GM19328 (cell line): ENCODE results near the gene CEMIP2.
"Not testable (repeated sequence)": the region's sequence is repeated elsewhere in the genome, so short reads cannot be mapped to it uniquely, and the experiment has no call there.

Experiments used
- ATAC-seq: cut with Tn5 transposase; IDR thresholded peaks from one replicate; pipeline ENCODE4 v1.9.1; 2021; ENCODE audit warnings: mild to moderate bottlenecking, moderate library complexity; ENCODE audit not compliant: unreplicated experiment

Gene CEMIP2

DNA sequence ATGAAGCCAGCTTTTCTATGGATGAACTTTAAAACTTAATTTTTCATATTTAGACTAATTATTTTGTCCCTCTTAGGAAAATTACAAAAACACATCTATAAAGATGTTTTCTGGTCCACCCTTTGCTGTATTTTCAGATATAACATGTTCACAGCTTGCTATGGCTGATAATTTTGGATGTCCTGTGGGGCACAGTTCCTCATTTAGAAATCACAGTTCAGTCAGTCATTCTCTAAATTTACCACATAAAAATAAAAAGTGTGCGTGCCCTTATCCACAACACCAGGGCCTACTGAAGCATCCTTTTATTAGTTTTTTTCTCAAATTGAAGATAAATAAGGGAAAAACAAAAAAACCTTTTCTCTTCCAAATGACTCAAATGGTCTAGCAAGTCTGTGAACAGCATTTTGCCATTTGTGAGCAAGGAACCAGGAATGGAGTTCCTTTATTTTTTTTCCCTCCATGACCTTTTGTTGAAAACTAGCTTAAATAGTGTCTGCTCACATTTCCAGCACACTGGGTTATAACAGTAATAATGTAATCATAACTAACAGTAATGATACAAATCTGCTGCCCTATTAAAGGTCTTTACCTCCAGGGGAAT lies 87.1 kb downstream of the CEMIP2 start:
- no peak for ATAC-seq

DNA sequence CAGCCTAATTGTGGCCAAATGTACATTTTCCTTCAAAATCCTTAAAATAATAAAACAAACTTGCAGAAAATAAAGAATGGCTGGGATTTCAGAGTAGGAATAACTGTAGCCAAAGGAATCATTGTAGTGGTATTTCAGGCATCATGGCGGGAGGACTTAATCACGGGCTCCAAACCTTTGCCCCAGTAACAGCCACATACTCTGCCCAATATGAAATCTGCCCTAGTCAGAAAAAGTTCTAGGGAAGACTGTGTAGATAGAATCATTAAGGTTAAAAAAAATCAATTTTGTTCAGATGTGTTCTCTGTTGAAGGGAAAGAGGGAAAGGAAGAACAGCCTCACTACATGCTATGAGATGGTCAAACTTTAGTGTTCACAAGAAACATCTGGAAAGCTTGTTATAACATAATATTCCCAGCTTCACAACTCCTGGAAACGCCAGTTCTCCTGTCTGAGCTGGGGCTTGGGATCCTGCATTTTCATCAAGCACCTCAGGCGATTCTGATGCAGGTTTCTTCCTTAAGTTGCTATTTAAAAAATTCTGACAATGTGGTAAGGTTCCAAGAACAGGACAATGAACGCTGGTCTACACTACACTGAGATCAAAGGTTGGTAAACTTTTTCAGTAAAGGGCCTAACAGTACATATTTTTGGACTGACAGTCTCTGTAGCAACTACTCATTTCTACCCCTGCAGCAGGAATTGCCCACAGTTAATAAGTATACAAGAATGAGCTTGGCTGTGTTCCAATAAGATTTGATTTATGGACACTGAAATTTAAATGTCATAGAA lies 87.9 kb downstream of the CEMIP2 start:
- ATAC-seq: no peak

DNA sequence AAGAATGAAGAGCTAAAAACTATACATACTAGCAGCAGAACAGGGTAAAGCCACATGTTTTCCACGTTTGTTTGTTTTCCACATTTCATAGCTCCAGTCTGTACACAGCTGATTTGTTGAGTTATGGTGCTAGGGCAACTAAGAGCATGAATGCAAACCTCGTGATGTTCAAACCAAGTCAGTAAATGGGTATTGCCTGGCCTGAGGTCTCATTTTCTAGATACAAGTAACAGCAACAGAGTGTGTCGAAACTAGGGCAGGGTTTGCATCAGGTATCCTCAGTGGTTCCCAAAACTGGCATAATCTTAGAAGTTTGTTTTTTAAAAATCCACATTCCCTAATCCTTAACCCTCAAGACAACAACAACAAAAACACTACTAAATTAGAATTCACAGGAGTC lies 89.3 kb downstream of the CEMIP2 start:
- ATAC-seq: no peak

DNA sequence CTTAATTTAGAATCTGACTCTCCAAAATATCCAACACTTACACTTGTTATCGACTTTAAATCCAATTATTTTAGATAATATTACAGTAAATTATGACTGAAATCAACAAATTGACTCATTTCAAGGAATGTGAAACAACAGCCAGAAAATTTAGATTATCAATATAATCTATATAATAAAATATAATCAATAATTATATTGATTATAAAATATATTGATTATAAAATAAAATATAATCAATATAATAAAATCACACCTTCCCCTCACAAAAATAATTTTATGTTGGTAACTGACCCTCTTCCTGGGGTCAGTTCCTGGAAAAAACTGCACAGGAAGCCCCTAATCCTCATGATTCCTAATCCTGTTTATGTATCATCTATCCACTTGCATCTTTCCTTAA lies 91.1 kb downstream of the CEMIP2 start:
- no peak for ATAC-seq

DNA sequence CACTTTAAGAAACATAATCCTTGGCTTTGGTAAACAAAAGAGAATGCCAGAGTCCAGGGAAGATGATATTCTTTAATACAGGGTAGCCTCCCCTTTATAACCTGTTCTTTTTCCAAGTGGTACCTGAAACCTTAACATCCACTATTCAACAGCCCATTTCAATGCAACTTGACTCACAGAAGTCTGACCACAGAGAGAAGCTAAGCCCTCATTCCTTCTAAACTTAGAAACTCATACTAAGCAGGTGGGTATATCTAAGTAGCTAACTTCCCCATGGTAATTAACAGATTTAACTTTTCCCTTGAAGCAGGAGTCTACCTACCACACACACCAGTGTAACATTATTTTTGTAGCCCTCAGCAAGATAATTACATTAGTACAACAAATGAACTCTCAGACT lies 91.9 kb downstream of the CEMIP2 start:
- ATAC-seq: no peak

DNA sequence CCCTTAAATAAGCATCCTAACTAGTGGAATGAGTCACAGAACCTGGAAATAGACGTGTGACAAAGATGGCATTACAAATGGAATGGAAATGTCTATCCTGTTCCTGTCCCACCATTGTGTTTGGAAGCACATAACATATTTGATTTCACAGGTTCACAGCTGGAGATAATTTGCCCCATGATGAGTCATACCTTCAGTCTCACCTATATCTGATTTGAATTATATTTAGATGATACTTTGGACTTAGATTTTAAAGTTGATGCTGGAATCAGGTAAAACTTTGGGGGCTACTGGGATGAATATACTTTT lies 92.5 kb downstream of the CEMIP2 start:
- ATAC-seq: no peak

DNA sequence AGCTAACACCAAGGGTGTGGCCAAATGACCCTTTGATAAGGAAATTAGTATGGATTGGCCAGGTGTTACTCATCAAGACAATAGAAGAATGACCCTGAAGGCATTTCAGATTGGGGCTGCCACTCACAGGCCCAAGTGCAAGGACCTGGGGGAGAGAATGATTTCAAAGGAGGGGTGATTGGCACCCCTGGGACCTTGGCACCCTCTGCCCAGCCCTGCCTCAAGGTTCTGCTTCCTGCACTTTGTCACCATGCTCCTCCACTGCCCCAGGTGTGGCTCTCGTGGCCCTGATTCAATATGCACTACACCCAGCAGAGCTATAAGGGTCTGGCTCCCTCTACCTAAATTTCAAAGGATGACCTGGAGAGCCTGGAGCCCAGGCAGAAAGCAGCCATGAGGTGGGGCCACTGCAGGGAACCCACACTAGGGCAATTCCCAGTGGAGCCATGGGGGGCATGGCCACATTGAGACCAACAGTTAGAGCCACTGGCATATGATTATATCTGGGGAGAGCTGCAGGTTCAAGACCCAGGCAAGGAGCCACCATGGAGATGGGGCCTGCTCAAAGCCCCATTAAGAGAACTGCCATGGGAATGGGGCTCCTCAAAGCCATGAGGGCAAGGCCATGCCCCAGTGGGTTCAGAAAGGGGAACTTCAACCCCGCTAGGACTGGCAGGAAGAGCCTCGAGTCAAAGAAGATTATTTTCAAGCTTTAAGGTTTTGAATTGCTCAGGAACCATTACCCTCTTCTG lies 93.0 kb downstream of the CEMIP2 start:
- no peak for ATAC-seq

DNA sequence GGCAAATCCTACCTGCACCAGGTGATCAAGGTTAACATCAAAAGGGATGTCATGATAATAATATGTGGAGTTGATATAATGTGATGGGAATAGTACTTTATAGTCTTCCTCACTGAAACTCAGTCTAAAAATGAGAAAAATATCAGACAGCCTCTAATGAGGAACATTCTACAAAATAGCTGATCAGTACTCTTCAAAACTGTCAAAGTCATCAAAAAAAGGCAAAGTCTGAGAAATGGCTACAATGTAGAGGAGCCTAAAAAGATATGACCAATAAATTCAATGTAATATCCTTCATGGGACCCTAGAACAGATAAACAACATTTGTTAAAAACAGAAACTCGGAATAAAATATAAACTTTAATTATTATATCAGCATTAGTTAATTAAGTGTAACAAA lies 95.7 kb downstream of the CEMIP2 start:
- no peak for ATAC-seq

DNA sequence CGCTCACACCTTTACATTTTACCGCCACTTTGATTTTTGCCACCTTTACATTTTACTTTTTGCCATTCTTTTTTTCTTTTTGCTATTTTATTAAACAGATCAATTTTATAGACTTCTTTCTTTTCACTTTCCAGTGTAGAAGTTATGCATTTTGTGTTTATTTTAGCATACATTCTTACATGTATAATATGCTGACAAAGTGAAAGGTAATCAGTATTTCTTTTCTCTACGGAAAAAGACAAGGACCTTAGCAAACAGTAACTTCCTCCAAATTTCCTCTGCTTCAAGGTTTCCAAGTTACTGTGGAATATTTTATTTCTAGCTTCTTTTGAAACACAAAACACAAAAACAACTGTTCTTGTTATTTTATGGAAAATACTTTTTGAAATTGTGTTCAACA lies 97.0 kb downstream of the CEMIP2 start:
- ATAC-seq: no peak

DNA sequence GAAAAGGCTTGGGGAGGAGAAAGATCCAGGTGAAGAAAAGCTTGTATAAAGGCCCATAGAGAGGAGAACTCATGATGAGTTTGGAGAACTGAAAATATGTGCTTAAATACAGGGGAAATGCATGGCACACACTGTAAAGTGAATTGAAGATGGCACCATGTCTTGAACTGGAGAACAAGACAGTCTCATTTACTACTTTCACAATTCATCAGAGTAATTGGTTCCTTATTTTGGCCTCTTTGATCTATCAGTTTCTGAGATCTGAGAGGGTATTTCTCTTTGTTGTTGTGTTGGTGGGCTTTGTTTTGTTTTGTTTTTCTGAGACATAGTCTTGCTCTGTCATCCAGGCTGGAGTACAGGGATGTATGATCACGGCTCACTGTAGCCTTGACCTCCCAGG lies 98.2 kb downstream of the CEMIP2 start:
- no peak for ATAC-seq

DNA sequence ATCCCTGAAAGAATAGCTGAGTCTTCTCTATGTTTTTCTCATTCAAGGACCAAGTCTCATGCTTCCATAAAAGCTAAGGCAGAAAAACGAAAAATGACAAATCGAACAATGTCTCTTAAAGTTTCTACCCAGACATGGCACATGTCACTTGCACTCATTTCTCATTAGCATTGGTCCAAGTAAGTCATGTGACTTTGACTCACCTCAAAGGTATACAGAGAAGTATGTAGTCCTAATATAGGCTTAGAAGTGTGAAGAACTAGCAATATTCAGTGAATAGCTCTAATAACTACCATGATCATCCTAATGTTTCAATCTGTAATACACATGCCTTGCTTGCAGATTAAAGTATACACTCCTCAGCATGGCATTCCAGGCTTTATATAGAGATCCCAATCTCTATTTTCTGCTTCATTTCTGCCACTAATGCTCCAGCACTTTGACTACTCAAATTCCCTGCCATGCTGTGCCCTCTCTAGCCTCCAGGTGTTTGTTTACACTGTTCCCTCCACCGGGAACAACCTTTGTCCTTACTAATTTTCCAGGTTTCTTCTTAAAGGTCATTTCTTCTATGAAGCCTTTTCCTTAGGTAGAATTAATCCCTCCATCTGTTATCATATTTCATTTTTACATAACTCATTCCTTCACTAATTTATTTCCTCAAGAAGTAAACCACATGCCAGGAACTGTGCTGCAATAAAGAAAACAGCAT lies 98.9 kb downstream of the CEMIP2 start:
- no peak for ATAC-seq

DNA sequence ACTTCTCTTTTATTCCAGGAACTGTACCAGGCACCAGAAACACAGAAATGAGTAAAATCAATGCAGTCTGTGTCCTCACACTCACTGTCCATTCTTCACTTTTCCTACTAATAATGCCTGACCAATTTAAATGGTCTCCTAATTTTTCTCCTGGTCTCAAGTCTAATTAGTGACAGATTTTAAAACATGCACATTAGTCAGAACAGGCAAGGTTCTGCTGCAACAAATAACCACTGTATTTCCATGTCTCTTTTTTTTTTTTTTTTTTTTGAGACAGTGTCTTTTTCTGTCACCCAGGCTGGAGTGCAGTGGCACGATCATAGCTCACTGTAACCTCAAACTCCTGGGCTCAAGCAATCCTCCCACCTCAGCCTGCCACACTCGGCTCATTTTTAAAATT lies 99.6 kb downstream of the CEMIP2 start:
- ATAC-seq: no peak

DNA sequence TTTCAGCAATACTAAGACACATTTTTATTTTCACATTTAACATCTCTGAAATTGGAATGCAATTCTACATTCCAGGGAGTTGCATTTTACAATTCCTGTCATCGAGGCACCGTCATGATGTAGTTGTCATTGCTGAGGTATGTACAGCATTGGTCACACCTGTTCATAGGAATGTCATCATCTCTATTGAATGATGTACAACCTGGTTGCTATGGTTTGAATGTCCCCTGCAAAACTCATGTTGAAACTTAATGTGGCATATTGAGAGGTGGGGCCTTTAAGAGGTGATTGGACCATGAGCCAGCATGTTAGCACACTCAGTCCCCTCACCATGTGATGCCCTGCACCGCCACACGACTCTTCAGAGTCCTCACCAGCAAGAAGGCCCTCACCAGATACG lies 103.1 kb downstream of the CEMIP2 start:
- no peak for ATAC-seq

DNA sequence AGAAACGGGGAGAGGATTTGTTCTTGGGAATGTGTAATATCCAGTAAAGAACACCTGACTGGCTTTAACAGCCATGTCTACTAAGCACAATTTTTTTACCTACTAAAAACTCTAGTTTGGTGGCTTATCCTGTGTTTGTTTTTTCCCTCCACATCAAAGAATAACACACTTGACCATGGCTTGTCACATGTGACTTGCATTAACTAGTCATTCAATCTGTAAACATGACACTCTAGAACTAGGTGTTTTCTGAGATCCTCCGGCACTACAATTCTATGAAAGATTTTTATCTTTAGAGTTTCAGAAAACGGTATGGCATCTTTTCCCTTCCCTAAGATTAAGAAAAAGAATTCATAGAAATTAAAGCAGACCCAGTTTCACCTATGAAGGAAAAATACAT lies 103.7 kb downstream of the CEMIP2 start:
- no peak for ATAC-seq

DNA sequence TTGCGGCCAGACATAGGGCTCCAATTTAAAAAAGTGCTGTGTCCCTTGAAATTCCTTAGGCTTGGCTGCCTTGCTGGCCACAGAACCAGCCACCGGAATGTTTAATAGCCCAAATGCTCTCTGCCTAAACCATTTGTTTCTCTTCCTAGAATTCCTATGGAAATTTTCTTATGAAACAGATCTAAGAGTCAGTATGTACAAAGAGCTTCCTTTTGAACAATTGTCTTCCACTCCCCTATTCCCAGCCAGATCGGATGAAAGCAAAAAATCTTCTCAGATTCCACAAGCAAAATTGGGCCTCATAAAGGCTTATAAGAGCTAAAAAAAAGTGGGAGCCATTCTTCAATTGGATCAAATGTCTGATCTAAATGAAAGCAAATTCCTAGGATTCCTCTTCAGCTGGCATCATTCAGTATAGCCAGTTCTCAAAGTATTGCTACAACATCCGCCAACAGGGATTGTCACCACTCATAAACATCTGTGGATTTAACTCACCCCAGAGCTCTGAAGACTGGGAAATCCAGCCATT lies 104.3 kb downstream of the CEMIP2 start:
- no peak for ATAC-seq

DNA sequence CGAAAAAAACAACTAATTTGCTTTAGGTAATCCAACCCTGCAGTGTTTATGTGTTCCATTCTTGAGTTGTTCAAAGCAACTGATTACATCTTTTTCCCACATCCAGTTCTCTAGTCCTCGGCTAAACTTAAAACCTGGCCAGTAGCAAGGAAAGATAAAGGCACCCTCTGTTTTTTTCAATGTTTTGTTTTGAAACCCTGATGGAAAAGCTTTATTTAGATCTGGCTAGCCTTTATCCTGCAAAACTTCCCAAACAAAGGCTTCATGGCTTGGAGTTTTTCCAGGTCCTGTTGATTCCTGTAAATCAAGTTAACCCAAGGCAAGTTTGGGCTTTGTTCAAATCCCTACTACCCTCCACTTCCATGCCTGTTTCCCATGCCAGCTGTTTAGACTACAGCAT lies 105.1 kb downstream of the CEMIP2 start:
- no peak for ATAC-seq

DNA sequence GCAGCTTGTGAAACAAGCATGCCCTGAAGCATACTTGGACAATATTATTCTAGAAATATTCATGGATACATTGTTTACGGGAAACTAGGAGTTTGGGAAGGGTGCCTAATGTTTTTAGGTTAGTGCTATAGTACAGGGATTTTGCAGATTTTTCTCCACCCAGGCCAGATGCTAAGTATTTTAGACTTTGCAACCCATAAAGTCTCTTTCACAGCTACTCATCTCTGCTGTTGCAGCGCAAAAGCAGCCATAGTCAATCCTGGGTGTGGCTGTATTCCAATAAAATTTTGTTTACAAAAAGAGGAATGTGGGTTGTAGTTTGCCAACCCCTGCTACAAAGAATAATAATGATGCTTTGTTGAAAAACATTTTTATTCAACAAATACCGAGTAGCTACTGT lies 106.2 kb downstream of the CEMIP2 start:
- no peak for ATAC-seq

DNA sequence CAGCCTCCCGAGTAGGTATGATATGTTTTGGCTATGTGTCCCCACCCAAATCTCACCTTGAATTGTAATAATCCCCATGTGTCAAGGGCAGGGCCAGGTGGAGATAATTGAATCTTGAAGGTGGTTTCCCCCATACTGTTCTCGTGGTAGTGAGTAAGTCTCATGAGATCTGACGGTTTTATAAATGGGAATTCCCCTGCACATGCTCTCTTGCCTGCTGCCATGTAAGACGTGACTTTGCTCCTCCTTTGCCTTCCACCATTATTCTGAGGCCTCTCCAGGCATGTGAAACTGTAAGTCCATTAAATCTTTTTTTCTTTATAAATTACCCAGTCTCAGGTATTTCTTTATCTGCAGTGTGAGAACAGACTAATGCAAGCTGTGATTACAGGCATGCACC lies 111.0 kb downstream of the CEMIP2 start:
- not testable (repeated sequence) for ATAC-seq

DNA sequence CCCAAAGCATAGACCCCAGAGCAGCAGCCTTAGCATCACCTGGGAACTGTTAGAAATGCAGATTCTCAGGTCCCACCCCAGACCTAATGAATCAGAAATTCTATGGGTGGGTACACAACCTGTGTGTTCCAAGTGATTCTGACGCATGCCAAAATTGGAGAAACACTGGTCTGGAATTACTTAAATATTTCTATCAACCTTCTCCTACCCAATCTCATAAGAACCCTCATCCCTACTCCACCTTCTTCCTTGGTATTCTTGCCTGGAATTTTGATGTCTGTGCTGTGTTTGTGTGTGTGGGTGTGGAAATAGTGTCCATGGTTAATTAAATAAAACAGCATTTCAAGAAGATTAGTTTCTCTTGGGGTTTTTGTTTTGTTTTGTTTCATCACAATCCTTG lies 111.8 kb downstream of the CEMIP2 start:
- ATAC-seq: no peak

DNA sequence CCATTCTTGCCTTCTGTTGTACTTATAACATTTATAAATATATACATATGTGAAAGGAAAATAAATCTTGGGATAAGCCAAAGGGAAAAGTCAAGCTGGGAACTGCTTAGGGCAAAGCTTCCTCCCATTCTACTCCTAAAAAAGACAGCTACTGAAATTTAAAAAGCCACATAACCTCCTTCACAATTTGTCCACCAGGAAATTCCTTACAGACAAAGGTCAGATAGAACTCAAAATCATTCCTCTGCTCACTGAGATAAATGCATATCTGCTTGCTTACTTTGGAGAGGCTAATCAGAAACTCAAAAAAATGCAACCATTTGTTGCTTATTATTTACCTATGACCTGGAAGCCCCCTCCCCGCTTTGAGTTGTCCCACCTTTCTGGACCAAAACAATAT lies 112.5 kb downstream of the CEMIP2 start:
- no peak for ATAC-seq

DNA sequence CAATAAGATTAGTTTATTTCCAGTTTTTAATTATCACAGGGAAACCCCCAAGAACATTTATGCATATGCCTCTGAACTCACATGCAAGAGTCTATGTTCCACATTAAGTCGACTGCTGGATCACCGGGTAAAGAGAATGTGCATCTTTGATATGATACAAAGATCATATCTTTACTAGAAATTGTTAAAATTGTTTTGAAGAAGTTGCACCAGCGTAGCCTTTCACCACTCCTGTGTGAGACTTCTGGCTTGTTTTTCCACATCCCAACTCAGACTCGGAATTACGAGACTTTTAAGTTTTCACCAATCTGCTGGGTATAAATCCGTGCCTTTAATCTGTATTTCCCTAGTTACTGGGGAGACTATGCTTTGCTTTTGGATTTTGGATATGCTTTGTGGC lies 113.2 kb downstream of the CEMIP2 start:
- ATAC-seq: no peak
